Loucy (cell line): ENCODE results near the gene HEBP1.

Experiments used
- H2AFZ ChIP-seq: fragments of 200-600 bp; sonication (generic); 2 replicates; pipeline ENCODE4 v1.6.0; 2016; ENCODE audit warnings: antibody characterized with exemption, mild to moderate bottlenecking, low read length, moderate library complexity
- H3F3A ChIP-seq: fragments of 200-600 bp; 2 replicates; pipeline ENCODE4 v1.6.0; 2016; ENCODE audit warnings: antibody characterized with exemption, low read depth, mild to moderate bottlenecking
- H3K27me3 ChIP-seq: fragments of 200-600 bp; sonication (generic); 2 replicates; pipeline ENCODE4 v1.6.1; 2014; ENCODE audit warnings: low read length, mild to moderate bottlenecking; ENCODE audit not compliant: insufficient read depth, poor library complexity, severe bottlenecking
- H3K36me3 ChIP-seq: fragments of 200-600 bp; sonication (generic); 2 replicates; pipeline ENCODE4 v1.6.1; 2016; ENCODE audit warnings: low read length; ENCODE audit not compliant: insufficient read depth
- H3K4me1 ChIP-seq: fragments of 200-600 bp; sonication (generic); 2 replicates; pipeline ENCODE4 v1.5.1; 2014; ENCODE audit warnings: low read length, mild to moderate bottlenecking; ENCODE audit not compliant: insufficient read depth, poor library complexity, severe bottlenecking
- H3K4me2 ChIP-seq: fragments of 200-600 bp; sonication (generic); 2 replicates; pipeline ENCODE4 v1.6.0; 2014; ENCODE audit warnings: antibody characterized with exemption, low read length, low read depth, mild to moderate bottlenecking; ENCODE audit not compliant: poor library complexity, severe bottlenecking
- H3K4me3 ChIP-seq: fragments of 200-600 bp; sonication (generic); 2 replicates; pipeline ENCODE4 v1.5.1; 2014; ENCODE audit warnings: low read length, mild to moderate bottlenecking, mixed read lengths; ENCODE audit not compliant: poor library complexity, severe bottlenecking
- H3K79me2 ChIP-seq: fragments of 200-600 bp; sonication (generic); 2 replicates; pipeline ENCODE4 v1.6.1; 2014; ENCODE audit warnings: low read length; ENCODE audit not compliant: insufficient read depth
- H3K9ac ChIP-seq: fragments of 200-600 bp; sonication (generic); 2 replicates; pipeline ENCODE4 v1.6.0; 2014; ENCODE audit warnings: mild to moderate bottlenecking, low read depth, low read length, moderate library complexity; ENCODE audit not compliant: poor library complexity, severe bottlenecking
- H3K9me2 ChIP-seq: fragments of 200-600 bp; sonication (generic); replicated peaks from 2 replicates; pipeline ENCODE4 v1.6.1; 2016; ENCODE audit warnings: low read depth, low read length, mixed read lengths
- H3K9me3 ChIP-seq: fragments of 200-600 bp; sonication (generic); 2 replicates; pipeline ENCODE4 v1.6.1; 2014; ENCODE audit warnings: mild to moderate bottlenecking, antibody characterized with exemption, low read length, low read depth; ENCODE audit not compliant: insufficient read depth
- H4K20me1 ChIP-seq: fragments of 200-600 bp; sonication (generic); 2 replicates; pipeline ENCODE4 v1.6.0; 2014; ENCODE audit warnings: antibody characterized with exemption, low read length, mild to moderate bottlenecking; ENCODE audit not compliant: insufficient read depth, poor library complexity, severe bottlenecking
- CTCF ChIP-seq: fragments of 200-600 bp; sonication (generic); conservative IDR thresholded peaks from 2 replicates; pipeline ENCODE4 v1.5.1; 2014; ENCODE audit warnings: mild to moderate bottlenecking, antibody characterized with exemption, low read length
- EZH2phosphoT487 ChIP-seq: fragments of 200-600 bp; IDR thresholded peaks from 2 replicates; pipeline ENCODE4 v1.6.1; 2018; ENCODE audit warnings: antibody characterized with exemption, mild to moderate bottlenecking, moderate library complexity, borderline replicate concordance

HEBP1 gene

GRCh38 chr12:12999959-13000615 lies at the start of gene HEBP1:
HEBP1 (minus strand) TSS chr12:13000265; CDS start chr12:13000114, 151 bp downstream.
- H3K4me3 ChIP-seq: peak within 1 kb of the TSS; percentile 74
- H3K4me1 ChIP-seq: peaks cover 24% of the 10 kb centered on the region
- H3K9ac ChIP-seq: peak within 1 kb of the TSS; percentile 74
- TF ChIP-seq CTCF (no peak), EZH2phosphoT487 (no peak)
- H3F3A ChIP-seq: no peaks in the 10 kb centered on the region
- H3K9me3 ChIP-seq: no peaks in the 10 kb centered on the region
- H3K4me2 ChIP-seq: peak within 1 kb of the TSS; percentile 99
- H3K9me2 ChIP-seq: no peaks in the 10 kb centered on the region
- H3K27me3 ChIP-seq: no peaks in the 10 kb centered on the region
- peak within 1 kb of the TSS; percentile 89 for H2AFZ ChIP-seq
- H3K36me3 ChIP-seq: no peaks in the 10 kb centered on the region
- no peaks in the 10 kb centered on the region for H4K20me1 ChIP-seq
- H3K79me2 ChIP-seq: no peaks in the 10 kb centered on the region

GRCh38 chr12:13049816-13050215 lies 49.8 kb upstream of the HEBP1 start:
- Histone ChIP-seq H3K4me1 (peaks cover 43% of the 10 kb centered on the region), H4K20me1 (no peaks in the 10 kb centered on the region), H3K9me2 (no peaks in the 10 kb centered on the region), H3K27me3 (no peaks in the 10 kb centered on the region), H3K9ac (no peak overlapping the region), H3K79me2 (peaks cover 47% of the 10 kb centered on the region; the same call in 1 of the 2 replicates), H3K36me3 (no peaks in the 10 kb centered on the region), H3K9me3 (peaks cover 4% of the 10 kb centered on the region; the same call in 1 of the 2 replicates), H2AFZ (no peak overlapping the region), H3F3A (no peaks in the 10 kb centered on the region), H3K4me2 (peak overlapping the region; percentile 57), H3K4me3 (peak overlapping the region; percentile 17)
- TF ChIP-seq CTCF: no peak
- TF ChIP-seq EZH2phosphoT487: no peak

- Histone ChIP-seq H3K79me2 (peaks cover 45% of the 10 kb centered on the region; the same call in 1 of the 2 replicates), H3K9ac (no peak overlapping the region), H2AFZ (no peak overlapping the region), H3K4me3 (peak overlapping the region; percentile 88), H3F3A (no peaks in the 10 kb centered on the region), H3K9me2 (no peaks in the 10 kb centered on the region), H3K4me2 (peak overlapping the region; percentile 97), H3K4me1 (peaks cover 45% of the 10 kb centered on the region), H4K20me1 (no peaks in the 10 kb centered on the region), H3K36me3 (no peaks in the 10 kb centered on the region), H3K9me3 (no peaks in the 10 kb centered on the region), H3K27me3 (no peaks in the 10 kb centered on the region)
- TF ChIP-seq EZH2phosphoT487: no peak
- no peak for TF ChIP-seq CTCF
These were observed 46.9 kb upstream of the HEBP1 start for GRCh38 chr12:13046964-13047363.
